Middle frontal gyrus (tissue), 1 donor: Measurements from ENCODE around the gene LYRM4.

ENCODE experiments used
- DNase-seq: peaks from one replicate; pipeline ENCODE4 v3.0.0-alpha.2; 2015; ENCODE audit warnings: low spot score; ENCODE audit errors: extremely low spot score

Gene LYRM4

DNA sequence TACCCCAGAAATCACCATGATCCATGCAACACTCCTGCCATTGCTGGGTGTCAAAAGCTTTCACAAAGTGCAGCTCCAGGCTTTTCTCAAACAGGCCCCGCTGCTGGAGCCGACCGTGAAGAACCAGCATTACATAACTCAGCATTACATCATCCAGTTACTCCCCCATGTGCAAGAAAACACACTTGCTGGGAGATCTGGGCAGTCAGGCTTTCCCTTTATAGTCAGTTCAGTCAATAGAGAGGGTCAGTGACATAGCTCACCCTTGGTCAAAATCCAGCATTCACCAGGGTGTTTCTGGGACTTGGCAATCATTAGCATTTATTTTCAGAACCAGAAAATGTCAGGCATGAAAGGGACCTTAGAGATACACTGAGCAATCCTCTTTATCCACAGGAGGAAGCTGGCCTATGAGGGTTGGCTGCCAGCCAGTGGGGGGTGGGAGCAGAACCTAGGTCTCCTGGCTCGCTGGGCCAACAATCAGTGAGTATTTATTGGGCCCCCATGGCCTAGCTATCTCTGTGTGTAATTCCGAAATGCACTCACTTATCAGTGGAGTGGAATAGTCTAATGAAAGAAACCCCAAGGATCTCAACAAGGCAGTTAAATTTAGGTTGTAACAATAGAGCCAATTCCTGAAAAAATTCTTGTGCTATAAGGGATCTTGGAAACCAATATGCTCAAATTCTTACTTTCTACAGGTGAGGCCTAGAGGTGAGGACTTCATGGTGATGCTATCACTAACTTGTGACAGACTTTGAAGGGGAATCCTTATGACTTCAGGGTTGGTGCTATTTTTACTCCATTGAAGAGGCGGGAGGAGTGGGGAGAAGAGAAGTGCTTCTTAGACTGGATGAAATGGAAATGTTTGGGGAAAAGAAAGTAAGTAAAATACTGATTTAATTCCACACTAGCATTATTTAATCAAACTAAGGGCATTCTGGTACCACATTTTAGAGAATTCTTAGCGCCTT, 54.6 kb downstream of the LYRM4 start:
- DNase-seq, result peak; percentile 88

GRCh38 chr6:5205035-5205507, 55.7 kb downstream of the LYRM4 start:
- no peak for DNase-seq

- no peak for DNase-seq
Observed at GRCh38 chr6:5204376-5204775, 56.4 kb downstream of the LYRM4 start.

DNA sequence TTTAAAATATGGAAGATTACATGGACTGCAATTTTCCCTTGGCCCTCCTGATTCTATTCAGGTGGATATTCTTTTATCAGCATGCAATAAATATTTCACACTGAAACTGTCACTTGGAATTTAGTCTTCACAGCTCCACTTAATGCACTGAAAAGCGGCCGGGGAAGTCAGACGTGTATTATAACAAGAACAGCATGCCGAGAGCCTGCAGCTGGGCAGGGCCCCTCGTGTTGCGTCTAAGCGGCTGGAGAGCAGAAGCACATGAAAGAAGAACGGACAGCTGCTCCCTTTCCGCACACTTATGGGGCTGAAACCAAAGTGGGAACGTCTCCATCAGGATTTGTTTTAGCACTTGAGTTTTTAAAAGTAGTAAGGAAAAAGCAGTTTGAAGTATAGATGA, 57.2 kb downstream of the LYRM4 start:
- no peak for DNase-seq

DNA sequence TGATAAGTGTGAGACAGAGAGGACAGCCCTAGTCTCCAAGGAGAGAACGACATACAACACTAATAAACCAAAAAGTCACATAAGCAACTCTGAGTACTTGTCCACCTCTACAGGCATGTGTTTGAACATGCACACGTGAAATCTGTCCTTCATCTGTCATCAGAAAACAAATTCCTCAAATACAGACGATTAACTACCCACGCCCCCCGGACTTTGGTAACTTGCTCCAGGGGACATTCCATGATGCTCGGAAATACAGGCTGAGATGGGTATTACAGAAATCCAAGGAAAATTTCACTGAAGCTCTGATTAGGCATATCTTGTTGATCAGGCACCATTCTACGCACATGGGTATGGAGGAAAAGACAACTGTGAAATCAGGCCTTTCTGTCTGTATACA, 57.8 kb downstream of the LYRM4 start:
- DNase-seq, result no peak

DNA sequence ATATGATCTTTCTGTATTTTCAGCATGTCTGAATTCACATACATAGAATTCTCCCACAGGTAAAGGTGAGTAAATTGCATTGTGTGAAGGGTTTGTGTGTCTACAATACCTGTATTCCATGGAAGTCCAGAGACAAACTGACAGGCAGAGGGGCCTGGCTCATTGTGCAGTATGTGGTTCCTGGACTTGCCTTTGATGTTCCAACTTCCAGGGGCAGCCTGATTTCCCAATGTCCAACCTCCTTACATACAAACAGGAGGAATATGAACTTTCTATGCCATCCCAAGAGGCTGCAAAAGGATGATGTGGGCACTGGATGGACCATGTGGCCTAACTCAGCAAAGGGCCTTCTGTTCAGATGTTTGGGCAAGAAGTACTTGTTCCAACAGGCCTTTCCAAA, 58.5 kb downstream of the LYRM4 start:
- no peak for DNase-seq

GRCh38 chr6:5201271-5201670, 59.5 kb downstream of the LYRM4 start:
- no peak for DNase-seq

GRCh38 chr6:5199702-5200101, 61.0 kb downstream of the LYRM4 start:
- no peak for DNase-seq

GRCh38 chr6:5199283-5199682, 61.5 kb downstream of the LYRM4 start:
- DNase-seq, result no peak

DNA sequence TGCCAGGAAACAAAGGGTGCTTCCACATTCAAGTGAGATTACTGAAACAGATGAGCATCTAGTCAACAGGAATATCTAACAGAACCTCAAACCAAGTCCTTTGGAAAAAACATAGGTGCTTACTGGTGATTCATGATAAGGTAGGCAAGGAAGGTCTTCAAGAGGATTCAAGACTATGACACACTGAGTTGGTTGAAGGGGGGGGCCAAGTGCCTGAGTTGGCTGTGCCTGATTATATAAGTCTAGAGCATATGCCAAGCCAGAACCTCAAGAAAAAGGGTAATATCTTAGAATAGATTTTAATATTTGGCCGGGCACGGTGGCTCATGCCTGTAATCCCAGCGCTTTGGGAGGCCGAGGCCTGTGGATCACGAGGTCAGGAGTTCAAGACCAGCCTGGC, 63.7 kb downstream of the LYRM4 start:
- DNase-seq, result no peak

GRCh38 chr6:5192135-5192794, 68.5 kb downstream of the LYRM4 start:
- DNase-seq, result no peak

- DNase-seq, result no peak
Observed at GRCh38 chr6:5191722-5192121, 69.0 kb downstream of the LYRM4 start.

DNA sequence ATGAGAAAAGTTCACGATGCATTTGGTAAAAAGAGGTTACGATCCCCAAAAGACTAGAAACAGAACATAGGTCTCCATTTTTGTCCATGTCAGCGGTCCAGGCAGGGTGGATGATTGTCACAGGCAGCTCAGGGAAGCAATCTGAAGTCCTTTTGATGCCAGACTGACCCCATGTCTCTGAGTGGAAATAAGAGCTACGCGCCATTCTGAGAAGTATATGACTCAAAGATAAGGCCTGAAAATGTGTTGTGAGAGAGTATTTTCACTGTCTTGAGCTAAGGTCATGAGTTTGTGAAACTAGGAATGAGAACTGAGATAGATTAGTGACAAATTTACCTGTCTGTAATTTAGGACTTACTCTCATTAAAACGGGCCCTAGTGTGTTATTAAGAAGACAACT, 69.5 kb downstream of the LYRM4 start:
- DNase-seq, result no peak

DNA sequence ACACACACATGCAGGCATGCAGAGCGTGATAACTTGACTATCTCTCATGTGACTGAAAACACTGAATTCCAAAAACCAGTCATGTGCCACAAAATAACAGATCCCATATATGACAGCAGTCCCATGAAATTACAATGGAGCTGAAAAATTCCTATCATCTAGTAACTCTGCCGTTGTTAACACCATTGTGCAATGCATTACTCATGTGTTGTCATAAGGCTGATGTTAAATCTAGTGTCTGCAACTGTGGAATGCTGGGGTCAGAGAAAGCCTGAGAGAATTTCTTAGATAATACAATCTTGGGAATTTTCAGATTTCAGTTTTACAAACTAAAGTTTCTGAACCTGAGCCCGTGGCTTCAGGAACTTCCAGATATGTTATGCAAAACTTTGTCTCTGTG, 70.2 kb downstream of the LYRM4 start:
- no peak for DNase-seq

GRCh38 chr6:5188646-5189045, 72.1 kb downstream of the LYRM4 start:
- DNase-seq, result no peak

GRCh38 chr6:5184878-5185277, 75.9 kb downstream of the LYRM4 start:
- DNase-seq, result no peak

- no peak for DNase-seq
Observed at GRCh38 chr6:5184218-5184617, 76.5 kb downstream of the LYRM4 start.

DNA sequence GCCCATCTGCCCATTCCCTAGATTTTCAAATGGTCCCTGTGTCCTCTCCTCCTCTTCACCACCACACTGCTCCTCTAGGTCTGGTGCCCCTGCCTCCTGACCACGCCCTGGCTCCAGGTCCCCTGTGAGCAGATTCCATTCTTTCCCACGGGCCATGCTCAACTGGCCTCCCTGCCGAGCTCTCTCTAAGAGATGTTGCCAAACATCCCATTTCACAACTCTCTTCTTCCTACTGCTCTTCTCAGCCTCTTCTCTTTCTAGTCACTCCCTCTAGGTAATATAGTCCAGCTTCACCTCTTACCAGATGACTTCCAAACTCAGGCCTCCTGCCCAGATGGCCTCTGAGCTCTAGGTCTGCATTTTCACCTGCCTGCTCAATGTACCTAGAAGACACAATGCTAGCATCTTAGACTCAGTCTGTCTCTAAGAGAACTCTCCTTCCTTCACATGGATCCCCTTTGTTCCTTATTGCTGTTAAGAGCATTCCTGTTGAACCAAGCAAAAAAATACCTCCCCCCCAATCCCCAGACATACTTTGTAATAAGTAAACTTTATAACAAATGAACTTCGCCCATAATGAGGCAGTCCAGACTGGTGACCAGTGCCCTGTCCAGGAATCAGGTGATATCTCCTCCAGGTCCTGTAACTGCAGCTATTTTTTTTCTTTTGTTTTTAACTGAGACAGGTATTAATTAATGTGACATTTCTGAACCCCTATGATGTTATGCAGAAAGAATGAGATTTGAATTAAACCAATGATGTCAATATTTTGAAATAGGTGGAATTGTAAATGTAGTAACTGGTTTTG, 79.0 kb downstream of the LYRM4 start:
- DNase-seq, result no peak

GRCh38 chr6:5180636-5181035, 80.1 kb downstream of the LYRM4 start:
- no peak for DNase-seq

GRCh38 chr6:5179917-5180316, 80.8 kb downstream of the LYRM4 start:
- DNase-seq, result no peak

DNA sequence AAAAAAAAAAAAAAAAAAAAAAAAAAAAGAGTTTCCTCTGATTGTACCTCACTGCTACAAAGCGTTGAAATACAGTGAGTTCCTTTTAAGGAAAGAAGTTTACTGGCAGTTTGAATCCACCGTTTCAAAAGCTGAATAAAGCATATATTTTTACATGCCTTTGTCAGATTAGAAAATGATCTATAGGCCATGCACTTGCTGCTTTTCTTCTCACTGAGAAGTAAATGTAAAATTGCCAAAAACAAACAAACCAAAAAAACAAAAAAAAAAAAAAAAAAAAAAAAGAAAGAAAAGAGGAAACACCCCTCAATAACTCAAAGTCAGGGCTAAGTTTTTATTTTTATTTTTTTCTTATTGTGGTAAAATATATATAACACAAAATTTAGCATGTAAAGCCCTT, 81.9 kb downstream of the LYRM4 start:
- DNase-seq, result no peak

DNA sequence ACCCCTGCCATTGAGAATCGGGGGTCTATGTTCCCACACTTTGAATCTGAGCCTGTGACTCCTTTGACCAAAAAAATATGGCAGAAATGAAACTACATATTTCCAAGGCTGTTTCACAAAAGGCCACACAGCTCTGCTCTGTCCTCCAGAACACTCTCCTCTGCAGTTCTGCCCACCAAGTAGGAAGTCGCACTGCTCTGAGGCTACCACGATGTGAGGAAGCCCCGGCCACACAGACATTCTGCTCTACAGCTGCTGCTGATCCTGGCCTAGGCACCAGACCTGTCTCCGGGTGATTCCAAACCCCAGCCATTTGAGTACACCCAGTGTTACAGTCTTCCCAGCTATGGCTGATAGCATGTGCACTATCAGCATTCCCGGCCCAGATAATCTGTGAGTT, 85.1 kb downstream of the LYRM4 start:
- DNase-seq, result no peak
